WTC11 (cell line): Measurements from ENCODE around the gene MNAT1. TPM values are rescaled to one million over a fixed set of nuclear protein-coding genes. Genes with fewer than 3 reads are reported as not detected.
"Not testable (repeated sequence)": the region's sequence is repeated elsewhere in the genome, so short reads cannot be mapped to it uniquely, and the experiment has no call there.

Experiments used
- ATAC-seq: fragments of 200-7000 bp; cut with Tn5 transposase; 2 replicates; pipeline ENCODE4 v1.10.0; 2021; ENCODE audit warnings: mild to moderate bottlenecking, moderate library complexity
- CTCF ChIA-PET: fragments of 300-600 bp; sonication (Branson Sonifier 250); formaldehyde crosslinking; loops from one replicate; lab custom pipeline; 2021; ENCODE audit warnings: antibody characterized with exemption; lab: Charles Lee
- POLR2A ChIA-PET: fragments of 350-600 bp; sonication (Branson Sonifier 250); formaldehyde crosslinking; loops from one replicate; lab custom pipeline; 2021; ENCODE audit warnings: antibody characterized with exemption; lab: Charles Lee
- DNase-seq: peaks from one replicate; pipeline ENCODE4 v3.0.0; 2021; ENCODE audit warnings: low spot score
- H3K27ac Mint-ChIP-seq: 2 replicates; pipeline ENCODE4 v1.8.0; 2021; ENCODE audit warnings: mixed read lengths
- H3K27me3 Mint-ChIP-seq: 2 replicates; pipeline ENCODE4 v1.8.0; 2021; ENCODE audit warnings: low read depth, mild to moderate bottlenecking, moderate library complexity, mixed read lengths
- H3K36me3 Mint-ChIP-seq: 2 replicates; pipeline ENCODE4 v1.8.0; 2021; ENCODE audit warnings: mixed read lengths
- H3K4me1 Mint-ChIP-seq: 2 replicates; pipeline ENCODE4 v1.8.0; 2022; ENCODE audit warnings: mixed read lengths
- H3K4me3 Mint-ChIP-seq: 2 replicates; pipeline ENCODE4 v1.8.0; 2021; ENCODE audit warnings: mild to moderate bottlenecking, moderate library complexity, mixed read lengths
- H3K9me3 Mint-ChIP-seq: 2 replicates; pipeline ENCODE4 v1.8.0; 2021; ENCODE audit warnings: mixed read lengths
- AFF4 ChIP-seq: sonication (generic); formaldehyde crosslinking; IDR thresholded peaks from 2 replicates; pipeline ENCODE4 v1.8.1; 2023; ENCODE audit warnings: mild to moderate bottlenecking, missing genetic modification reagents, borderline replicate concordance
- ATF2 ChIP-seq: sonication (generic); formaldehyde crosslinking; IDR thresholded peaks from 2 replicates; pipeline ENCODE4 v1.8.1; 2022; ENCODE audit warnings: low read depth, missing genetic modification reagents, borderline replicate concordance
- IRF1 ChIP-seq: sonication (generic); formaldehyde crosslinking; IDR thresholded peaks from 2 replicates; pipeline ENCODE4 v1.8.0; 2023; ENCODE audit warnings: missing genetic modification reagents
- IRF2 ChIP-seq: sonication (generic); formaldehyde crosslinking; IDR thresholded peaks from 2 replicates; pipeline ENCODE4 v1.8.0; 2022; ENCODE audit warnings: low read depth, missing genetic modification reagents, borderline replicate concordance
- KAT7 ChIP-seq: sonication (generic); formaldehyde crosslinking; IDR thresholded peaks from 2 replicates; pipeline ENCODE4 v1.8.1; 2023; ENCODE audit warnings: missing genetic modification reagents, mild to moderate bottlenecking, borderline replicate concordance
- PRDM15 ChIP-seq: sonication (generic); formaldehyde crosslinking; IDR thresholded peaks from 2 replicates; pipeline ENCODE4 v1.8.0; 2022; ENCODE audit warnings: missing genetic modification reagents
- SP1 ChIP-seq: sonication (generic); formaldehyde crosslinking; conservative IDR thresholded peaks from 2 replicates; pipeline ENCODE4 v1.8.1; 2022; ENCODE audit warnings: missing genetic modification reagents
- STAT6 ChIP-seq: sonication (generic); formaldehyde crosslinking; conservative IDR thresholded peaks from 2 replicates; pipeline ENCODE4 v1.8.1; 2023; ENCODE audit warnings: mild to moderate bottlenecking, low read depth, missing genetic modification reagents, moderate library complexity
- USF1 ChIP-seq: sonication (generic); formaldehyde crosslinking; IDR thresholded peaks from 2 replicates; pipeline ENCODE4 v1.8.0; 2022; ENCODE audit warnings: mild to moderate bottlenecking, missing genetic modification reagents
- ZNF138 ChIP-seq: sonication (generic); formaldehyde crosslinking; conservative IDR thresholded peaks from 2 replicates; pipeline ENCODE4 v1.8.1; 2022; ENCODE audit warnings: mild to moderate bottlenecking, moderate library complexity, missing genetic modification reagents
- ZNF263 ChIP-seq: sonication (generic); formaldehyde crosslinking; IDR thresholded peaks from 2 replicates; pipeline ENCODE4 v1.8.1; 2022; ENCODE audit warnings: low read depth, mild to moderate bottlenecking, moderate library complexity, missing genetic modification reagents
- ZNF281 ChIP-seq: sonication (generic); formaldehyde crosslinking; IDR thresholded peaks from 2 replicates; pipeline ENCODE4 v1.8.0; 2023; ENCODE audit warnings: mild to moderate bottlenecking, missing genetic modification reagents
- ZNF317 ChIP-seq: sonication (generic); formaldehyde crosslinking; IDR thresholded peaks from 2 replicates; pipeline ENCODE4 v1.8.1; 2023; ENCODE audit warnings: low read depth, mild to moderate bottlenecking, moderate library complexity, missing genetic modification reagents, borderline replicate concordance
- total RNA-seq: library from RNA; stranded (reverse); gene quantifications from 3 replicates; pipeline ENCODE4 v1.2.3, GENCODE V29; 2021

Gene MNAT1
- total RNA-seq, 1 experiment from 2014 or later: 59.0 TPM

- TF ChIP-seq ATF2 (CRISPR knock-in tag) (no peak), ZNF317 (CRISPR knock-in tag) (peak; percentile 76), ZNF138 (no peak), USF1 (CRISPR knock-in tag) (peak; percentile 25; the same call in 1 of the 2 replicates), AFF4 (CRISPR knock-in tag) (no peak), SP1 (peak; percentile 66), ZNF281 (CRISPR knock-in tag) (0 out of 2 replicates have a peak, but pooled peaks have one; percentile 54)
These were observed 10.5 kb upstream of the MNAT1 start, which contains the start of gene SIX4 (continued) for GRCh38 chr14:60723907-60724618.

- H3K27me3 Mint-ChIP-seq, H3K4me3 Mint-ChIP-seq, ATAC-seq, H3K27ac Mint-ChIP-seq, DNase-seq, POLR2A ChIA-PET, CTCF ChIA-PET, H3K9me3 Mint-ChIP-seq, H3K36me3 Mint-ChIP-seq: not testable (repeated sequence)
- peaks cover 18% of the 10 kb centered on the region for H3K4me1 Mint-ChIP-seq
These were observed 3.3 kb upstream of the MNAT1 start for GRCh38 chr14:60731291-60731690.

GRCh38 chr14:60732840-60733483 lies 1.6 kb upstream of the MNAT1 start:
- no peak overlapping the region for H3K4me3 Mint-ChIP-seq
- ChIA-PET CTCF (interaction anchor here (1.1 kb wide), 1 partner anchor 76 kb away, joined by 3 read pairs; no protein-coding TSS in a partner anchor), POLR2A (interaction anchor here (1.1 kb wide), 1 partner anchor 9 kb away, joined by 3 read pairs; the partner anchor contains the start of gene SIX4)
- no peak overlapping the region for H3K27ac Mint-ChIP-seq
- DNase-seq (no peak), ATAC-seq (no peak)
- H3K36me3 Mint-ChIP-seq: no peaks in the 10 kb centered on the region
- H3K9me3 Mint-ChIP-seq: peaks cover 5% of the 10 kb centered on the region
- H3K27me3 Mint-ChIP-seq: peaks cover 3% of the 10 kb centered on the region; the same call in 1 of the 2 replicates
- H3K4me1 Mint-ChIP-seq: peaks cover 15% of the 10 kb centered on the region
- no peak for TF ChIP-seq STAT6 (CRISPR knock-in tag)
- TF ChIP-seq IRF2 (CRISPR knock-in tag): no peak
- no peak for TF ChIP-seq IRF1 (CRISPR knock-in tag)
- TF ChIP-seq PRDM15 (CRISPR knock-in tag): no peak
- TF ChIP-seq KAT7 (CRISPR knock-in tag): no peak
- no peak for TF ChIP-seq ZNF263 (CRISPR knock-in tag)
